SK-N-SH (cell line): ENCODE measurements around the gene KRT25. TPM values are rescaled to one million over a fixed set of nuclear protein-coding genes. Genes with fewer than 3 reads are reported as not detected.

Source experiments
- CTCF ChIA-PET: fragments of 300-600, 350-600 bp; formaldehyde crosslinking; extraction: SDS; loops from one replicate; lab custom pipeline; 2021; lab: Yijun Ruan, JAX
- POLR2A ChIA-PET: fragments of 350-600 bp; sonication (Branson Sonifier 250); formaldehyde crosslinking; extraction: SDS; loops from one replicate; lab custom pipeline; 2020; ENCODE audit warnings: antibody characterized with exemption, inconsistent platforms; lab: Yijun Ruan, JAX
- DNase-seq: peaks from one replicate; pipeline ENCODE4 v3.0.0; 2012
- H2AFZ ChIP-seq: fragments of 200-600 bp; sonication (generic); 2 replicates; pipeline ENCODE4 v1.8.1; 2016; ENCODE audit warnings: antibody characterized with exemption, mild to moderate bottlenecking, low read depth
- H3F3A ChIP-seq: fragments of 200-600 bp; sonication (generic); replicated peaks from 2 replicates; pipeline ENCODE3; 2016; ENCODE audit warnings: antibody characterized with exemption, mild to moderate bottlenecking; ENCODE audit not compliant: insufficient read depth
- H3K27ac ChIP-seq, 2 experiments: fragments of 200-500 bp in 1 of 2; fragments of 200-600 bp in 1 of 2; sonication (Bioruptor generic) in 1 of 2; sonication (generic), shearing (Covaris generic) in 1 of 2; 2 replicates each; pipeline versions ENCODE4 v1.5.1 to v1.6.1; 2014 to 2016; ENCODE audit warnings: low read depth in 2 of 2, inconsistent platforms in 1 of 2, low read length in 1 of 2, mild to moderate bottlenecking in 1 of 2, mixed read lengths in 1 of 2
- H3K27me3 ChIP-seq: fragments of 200-600 bp; sonication (generic), shearing (Covaris generic); 2 replicates; pipeline ENCODE4 v1.6.1; 2016; ENCODE audit warnings: mixed run types; ENCODE audit not compliant: insufficient read depth
- H3K36me3 ChIP-seq, 2 experiments: fragments of 200-500 bp in 1 of 2; fragments of 200-600 bp in 1 of 2; sonication (Bioruptor generic) in 1 of 2; sonication (generic) in 1 of 2; replicated peaks in 1 of 2; 2 replicates each; pipeline versions ENCODE3 to v1.5.1; 2014 to 2016; ENCODE audit warnings: low read length in 1 of 2, mild to moderate bottlenecking in 1 of 2; ENCODE audit not compliant: insufficient read depth in 2 of 2, control insufficient read depth in 1 of 2
- H3K4me1 ChIP-seq, 2 experiments: fragments of 200-500 bp in 1 of 2; fragments of 200-600 bp in 1 of 2; sonication (Bioruptor generic) in 1 of 2; sonication (generic), shearing (Covaris generic) in 1 of 2; 2 replicates each; pipeline versions ENCODE4 v1.5.1 to v1.6.1; 2014 to 2016; ENCODE audit warnings: low read depth in 1 of 2, low read length in 1 of 2, mixed run types in 1 of 2; ENCODE audit not compliant: insufficient read depth in 2 of 2, control insufficient read depth in 1 of 2
- H3K4me2 ChIP-seq: fragments of 200-600 bp; sonication (generic), shearing (Covaris generic); 2 replicates; pipeline ENCODE4 v1.6.1; 2017; ENCODE audit warnings: mixed run types
- H3K4me3 ChIP-seq, 2 experiments: fragments of 200-500 bp in 1 of 2; fragments of 200-600 bp in 1 of 2; sonication (Bioruptor generic) in 1 of 2; sonication (generic), shearing (Covaris generic) in 1 of 2; 2 replicates each; pipeline versions ENCODE4 v1.5.1 to v1.8.1; 2014 to 2016; ENCODE audit warnings: low read depth in 2 of 2, inconsistent platforms in 1 of 2, low read length in 1 of 2, mild to moderate bottlenecking in 1 of 2, mixed read lengths in 1 of 2, moderate library complexity in 1 of 2
- H3K79me2 ChIP-seq: fragments of 200-600 bp; sonication (generic); 2 replicates; pipeline ENCODE4 v1.8.1; 2017; ENCODE audit warnings: mild to moderate bottlenecking; ENCODE audit not compliant: insufficient read depth
- H3K9ac ChIP-seq: fragments of 200-600 bp; sonication (generic); 2 replicates; pipeline ENCODE4 v1.6.1; 2017; ENCODE audit warnings: mixed run types
- H3K9me2 ChIP-seq: fragments of 200-600 bp; sonication (generic); 2 replicates; pipeline ENCODE4 v1.6.1; 2017; ENCODE audit warnings: mixed run types
- H3K9me3 ChIP-seq: fragments of 200-600 bp; sonication (generic); 2 replicates; pipeline ENCODE4 v1.6.1; 2017; ENCODE audit warnings: mixed run types, mild to moderate bottlenecking, moderate library complexity
- H4K20me1 ChIP-seq: fragments of 200-600 bp; sonication (generic); 2 replicates; pipeline ENCODE4 v1.6.1; 2017; ENCODE audit warnings: mild to moderate bottlenecking, mixed run types; ENCODE audit not compliant: insufficient read depth
- CHD2 ChIP-seq: fragments of 150-350 bp; IDR thresholded peaks from 2 replicates; pipeline ENCODE4 v1.6.1; 2018; ENCODE audit warnings: low read length; ENCODE audit not compliant: partially characterized antibody
- ELF1 ChIP-seq: IDR thresholded peaks from 2 replicates; pipeline ENCODE4 v1.4.0; 2012
- EZH2phosphoT487 ChIP-seq: fragments of 200-600 bp; sonication (generic); IDR thresholded peaks from 2 replicates; pipeline ENCODE4 v1.6.1; 2017; ENCODE audit warnings: low read depth, mixed run types, mild to moderate bottlenecking, antibody characterized with exemption, moderate library complexity, borderline replicate concordance
- FOSL2 ChIP-seq: IDR thresholded peaks from 2 replicates; pipeline ENCODE4 v1.4.0; 2012; ENCODE audit warnings: low read depth, mild to moderate bottlenecking, moderate library complexity, borderline replicate concordance
- FOXM1 ChIP-seq: IDR thresholded peaks from 2 replicates; pipeline ENCODE4 v1.4.0; 2012; ENCODE audit warnings: low read depth, mild to moderate bottlenecking
- GATA2 ChIP-seq: sonication (generic); formaldehyde crosslinking; IDR thresholded peaks from 2 replicates; pipeline ENCODE4 v1.5.0; 2020; ENCODE audit warnings: mild to moderate bottlenecking, missing genetic modification reagents
- MEF2A ChIP-seq: IDR thresholded peaks from 2 replicates; pipeline ENCODE4 v1.4.0; 2012; ENCODE audit warnings: low read depth, borderline replicate concordance
- MXI1 ChIP-seq: IDR thresholded peaks from 2 replicates; pipeline ENCODE4 v1.6.1; 2012; ENCODE audit warnings: mild to moderate bottlenecking, low read depth, low read length, improper control_type of control experiment
- RCOR1 ChIP-seq: fragments of 150-350 bp; IDR thresholded peaks from 2 replicates; pipeline ENCODE4 v1.6.1; 2017; ENCODE audit warnings: antibody characterized with exemption, low read length
- RXRA ChIP-seq: IDR thresholded peaks from 2 replicates; pipeline ENCODE4 v1.4.0; 2012; ENCODE audit warnings: low read depth, mild to moderate bottlenecking, borderline replicate concordance
- SIN3A ChIP-seq: IDR thresholded peaks from 2 replicates; pipeline ENCODE4 v1.6.1; 2012; ENCODE audit warnings: low read depth, mild to moderate bottlenecking, low read length, moderate library complexity, borderline replicate concordance
- TAF1 ChIP-seq: IDR thresholded peaks from 2 replicates; pipeline ENCODE4 v1.6.1; 2012; ENCODE audit warnings: low read depth, mild to moderate bottlenecking, low read length, moderate library complexity, borderline replicate concordance
- TCF12 ChIP-seq: IDR thresholded peaks from 2 replicates; pipeline ENCODE4 v1.4.0; 2012
- YY1 ChIP-seq: IDR thresholded peaks from 2 replicates; pipeline ENCODE4 v1.4.0; 2012; ENCODE audit warnings: low read depth, mild to moderate bottlenecking
- WGBS: methylation state at CpG from one replicate; pipeline ENCODE4 v1.1.6; 2017; ENCODE audit warnings: low lambda C conversion rate; 5-methylcytosine and 5-hydroxymethylcytosine counted together
- polyA plus RNA-seq, 3 experiments: library from polyadenylated mRNA; depleted of rRNA; stranded (reverse); fragments of >200 nt; gene quantifications; 2 replicates each; pipeline ENCODE4 v1.2.3, GENCODE V29; 2012
- TF ChIP-seq, protein P1 (sequence below): IDR thresholded peaks from 2 replicates; pipeline ENCODE4 v1.6.1; 2012; ENCODE audit warnings: mild to moderate bottlenecking, low read depth, low read length, moderate library complexity
- TF ChIP-seq, protein P2 (sequence below): IDR thresholded peaks from 2 replicates; pipeline ENCODE4 v1.4.0; 2012; ENCODE audit warnings: low read depth, borderline replicate concordance
- TF ChIP-seq, protein P3 (sequence below): fragments of 200-600 bp; sonication (generic); IDR thresholded peaks from 2 replicates; pipeline ENCODE4 v1.6.1; 2017; ENCODE audit warnings: antibody characterized with exemption, mild to moderate bottlenecking, moderate library complexity
- TF ChIP-seq, protein P4 (sequence below): IDR thresholded peaks from 2 replicates; pipeline ENCODE4; 2012

KRT25 gene
- polyA plus RNA-seq, 1 of the 3 experiments (the other 2 are of a cell fraction): not detected

DNA sequence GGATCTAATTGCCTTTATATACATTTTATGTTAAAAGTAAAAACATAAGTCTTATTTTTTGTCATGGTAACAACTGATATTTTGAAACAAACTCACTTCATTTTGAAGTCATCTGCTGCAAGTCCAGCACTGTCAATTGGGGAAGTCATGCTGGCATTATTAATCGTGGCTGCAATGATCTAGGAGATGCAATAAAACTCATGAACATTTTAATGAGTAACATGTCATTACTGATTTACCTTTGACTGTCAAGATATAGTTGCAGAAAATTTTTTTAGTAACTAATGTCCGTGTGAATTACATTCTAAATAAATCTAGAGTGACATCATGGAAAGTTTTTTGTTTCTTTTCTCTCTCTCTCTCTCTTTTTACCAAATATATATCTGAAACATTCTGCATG lies 34.2 kb downstream of the KRT25 start:
- no peak for DNase-seq
- WGBS: 7% methylated on average over 2 of the region's 2 CpGs
- H3K4me3 ChIP-seq: no peak overlapping the region
- no peaks in the 10 kb centered on the region for H3K79me2 ChIP-seq
- H3K9ac ChIP-seq: no peak overlapping the region
- H3K36me3 ChIP-seq: no peaks in the 10 kb centered on the region
- no peaks in the 10 kb centered on the region; a peak in 1 of 4 replicates for H3K4me1 ChIP-seq
- TF ChIP-seq ELF1 (no peak), MXI1 (no peak), TAF1 (no peak), RXRA (no peak), FOXM1 (no peak), TCF12 (no peak), YY1 (no peak), FOSL2 (no peak), RCOR1 (no peak), SIN3A (no peak)
- TF ChIP-seq, protein P1, sequence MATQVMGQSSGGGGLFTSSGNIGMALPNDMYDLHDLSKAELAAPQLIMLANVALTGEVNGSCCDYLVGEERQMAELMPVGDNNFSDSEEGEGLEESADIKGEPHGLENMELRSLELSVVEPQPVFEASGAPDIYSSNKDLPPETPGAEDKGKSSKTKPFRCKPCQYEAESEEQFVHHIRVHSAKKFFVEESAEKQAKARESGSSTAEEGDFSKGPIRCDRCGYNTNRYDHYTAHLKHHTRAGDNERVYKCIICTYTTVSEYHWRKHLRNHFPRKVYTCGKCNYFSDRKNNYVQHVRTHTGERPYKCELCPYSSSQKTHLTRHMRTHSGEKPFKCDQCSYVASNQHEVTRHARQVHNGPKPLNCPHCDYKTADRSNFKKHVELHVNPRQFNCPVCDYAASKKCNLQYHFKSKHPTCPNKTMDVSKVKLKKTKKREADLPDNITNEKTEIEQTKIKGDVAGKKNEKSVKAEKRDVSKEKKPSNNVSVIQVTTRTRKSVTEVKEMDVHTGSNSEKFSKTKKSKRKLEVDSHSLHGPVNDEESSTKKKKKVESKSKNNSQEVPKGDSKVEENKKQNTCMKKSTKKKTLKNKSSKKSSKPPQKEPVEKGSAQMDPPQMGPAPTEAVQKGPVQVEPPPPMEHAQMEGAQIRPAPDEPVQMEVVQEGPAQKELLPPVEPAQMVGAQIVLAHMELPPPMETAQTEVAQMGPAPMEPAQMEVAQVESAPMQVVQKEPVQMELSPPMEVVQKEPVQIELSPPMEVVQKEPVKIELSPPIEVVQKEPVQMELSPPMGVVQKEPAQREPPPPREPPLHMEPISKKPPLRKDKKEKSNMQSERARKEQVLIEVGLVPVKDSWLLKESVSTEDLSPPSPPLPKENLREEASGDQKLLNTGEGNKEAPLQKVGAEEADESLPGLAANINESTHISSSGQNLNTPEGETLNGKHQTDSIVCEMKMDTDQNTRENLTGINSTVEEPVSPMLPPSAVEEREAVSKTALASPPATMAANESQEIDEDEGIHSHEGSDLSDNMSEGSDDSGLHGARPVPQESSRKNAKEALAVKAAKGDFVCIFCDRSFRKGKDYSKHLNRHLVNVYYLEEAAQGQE: no peak
- TF ChIP-seq, protein P2, sequence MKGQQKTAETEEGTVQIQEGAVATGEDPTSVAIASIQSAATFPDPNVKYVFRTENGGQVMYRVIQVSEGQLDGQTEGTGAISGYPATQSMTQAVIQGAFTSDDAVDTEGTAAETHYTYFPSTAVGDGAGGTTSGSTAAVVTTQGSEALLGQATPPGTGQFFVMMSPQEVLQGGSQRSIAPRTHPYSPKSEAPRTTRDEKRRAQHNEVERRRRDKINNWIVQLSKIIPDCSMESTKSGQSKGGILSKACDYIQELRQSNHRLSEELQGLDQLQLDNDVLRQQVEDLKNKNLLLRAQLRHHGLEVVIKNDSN: no peak
- ChIA-PET CTCF (no interaction called here), POLR2A (no interaction called here)
- no peak overlapping the region for H3K27ac ChIP-seq
- peaks cover 44% of the 10 kb centered on the region; the same call in 1 of the 2 replicates for H3K27me3 ChIP-seq
- H3K4me2 ChIP-seq: no peak overlapping the region
- H3K9me2 ChIP-seq: no peaks in the 10 kb centered on the region
- no peaks in the 10 kb centered on the region for H3K9me3 ChIP-seq
- no peaks in the 10 kb centered on the region for H3F3A ChIP-seq
- no peaks in the 10 kb centered on the region for H4K20me1 ChIP-seq
- no peak overlapping the region for H2AFZ ChIP-seq

DNA sequence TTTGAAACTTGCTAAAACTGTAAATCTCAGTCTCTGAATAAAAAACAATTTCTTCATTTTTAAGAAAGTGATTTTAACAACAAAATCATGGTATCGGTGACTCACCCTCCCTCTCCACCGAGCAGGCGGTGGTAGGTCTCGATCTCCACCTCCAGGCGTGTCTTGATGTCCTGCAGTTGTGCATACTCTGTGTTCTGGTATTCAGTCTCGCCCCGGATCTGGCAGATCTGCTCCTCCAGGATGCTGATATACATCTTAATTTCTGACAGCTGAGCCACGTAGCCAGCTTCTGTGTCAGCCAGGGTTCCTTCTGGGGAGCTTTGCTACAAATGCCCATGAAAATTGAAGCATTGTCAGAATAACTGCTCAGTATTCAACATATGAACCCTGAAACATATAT lies 36.2 kb downstream of the KRT25 start:
- Histone ChIP-seq H3K9me3 (no peaks in the 10 kb centered on the region), H2AFZ (no peak overlapping the region), H3K27me3 (peaks cover 36% of the 10 kb centered on the region; the same call in 1 of the 2 replicates), H3F3A (no peaks in the 10 kb centered on the region), H3K36me3 (no peaks in the 10 kb centered on the region), H3K27ac (no peak overlapping the region), H3K79me2 (no peaks in the 10 kb centered on the region), H3K4me2 (no peak overlapping the region), H3K4me3 (no peak overlapping the region), H4K20me1 (no peaks in the 10 kb centered on the region), H3K4me1 (no peaks in the 10 kb centered on the region; a peak in 1 of 4 replicates), H3K9ac (no peak overlapping the region), H3K9me2 (no peaks in the 10 kb centered on the region)
- CTCF ChIA-PET: interaction anchor here (0.9 to 2.1 kb wide), 2 partner anchors 11 to 27 kb away, joined by 3 to 6 read pairs; no protein-coding TSS in a partner anchor
- no peak for DNase-seq
- TF ChIP-seq, protein P3, sequence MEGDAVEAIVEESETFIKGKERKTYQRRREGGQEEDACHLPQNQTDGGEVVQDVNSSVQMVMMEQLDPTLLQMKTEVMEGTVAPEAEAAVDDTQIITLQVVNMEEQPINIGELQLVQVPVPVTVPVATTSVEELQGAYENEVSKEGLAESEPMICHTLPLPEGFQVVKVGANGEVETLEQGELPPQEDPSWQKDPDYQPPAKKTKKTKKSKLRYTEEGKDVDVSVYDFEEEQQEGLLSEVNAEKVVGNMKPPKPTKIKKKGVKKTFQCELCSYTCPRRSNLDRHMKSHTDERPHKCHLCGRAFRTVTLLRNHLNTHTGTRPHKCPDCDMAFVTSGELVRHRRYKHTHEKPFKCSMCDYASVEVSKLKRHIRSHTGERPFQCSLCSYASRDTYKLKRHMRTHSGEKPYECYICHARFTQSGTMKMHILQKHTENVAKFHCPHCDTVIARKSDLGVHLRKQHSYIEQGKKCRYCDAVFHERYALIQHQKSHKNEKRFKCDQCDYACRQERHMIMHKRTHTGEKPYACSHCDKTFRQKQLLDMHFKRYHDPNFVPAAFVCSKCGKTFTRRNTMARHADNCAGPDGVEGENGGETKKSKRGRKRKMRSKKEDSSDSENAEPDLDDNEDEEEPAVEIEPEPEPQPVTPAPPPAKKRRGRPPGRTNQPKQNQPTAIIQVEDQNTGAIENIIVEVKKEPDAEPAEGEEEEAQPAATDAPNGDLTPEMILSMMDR: no peak
- TF ChIP-seq, protein P4, sequence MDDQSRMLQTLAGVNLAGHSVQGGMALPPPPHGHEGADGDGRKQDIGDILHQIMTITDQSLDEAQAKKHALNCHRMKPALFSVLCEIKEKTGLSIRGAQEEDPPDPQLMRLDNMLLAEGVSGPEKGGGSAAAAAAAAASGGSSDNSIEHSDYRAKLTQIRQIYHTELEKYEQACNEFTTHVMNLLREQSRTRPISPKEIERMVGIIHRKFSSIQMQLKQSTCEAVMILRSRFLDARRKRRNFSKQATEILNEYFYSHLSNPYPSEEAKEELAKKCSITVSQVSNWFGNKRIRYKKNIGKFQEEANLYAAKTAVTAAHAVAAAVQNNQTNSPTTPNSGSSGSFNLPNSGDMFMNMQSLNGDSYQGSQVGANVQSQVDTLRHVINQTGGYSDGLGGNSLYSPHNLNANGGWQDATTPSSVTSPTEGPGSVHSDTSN: no peak
- TF ChIP-seq CHD2 (no peak), MEF2A (no peak), EZH2phosphoT487 (no peak), GATA2 (CRISPR knock-in tag) (no peak)
- TF ChIP-seq, protein P1: no peak
- POLR2A ChIA-PET: no interaction called here
- WGBS: 25% methylated on average over 8 of the region's 8 CpGs
